Spleen (tissue), 11 donors: ENCODE measurements around the gene IGF2. TPM values are rescaled to one million over a fixed set of nuclear protein-coding genes. Genes with fewer than 3 reads are reported as not detected.

Experiments used
- DNase-seq: peaks from one replicate; pipeline ENCODE4 v3.0.0-alpha.2; 2020
- H3K27ac ChIP-seq, 8 donors: fragments of 200-600 bp; sonication (generic) in 7 of 8; 1 replicate in 4 of 8; 2 replicates in 4 of 8; pipeline versions ENCODE4 v1.5.0 to v1.8.0; 2016 to 2021; ENCODE audit warnings: inconsistent platforms in 4 of 8, mild to moderate bottlenecking in 4 of 8, moderate library complexity in 1 of 8
- H3K27me3 ChIP-seq, 7 donors: fragments of 200-600 bp; sonication (generic) in 6 of 7; replicated peaks in 1 of 7; 1 replicate in 4 of 7; 2 replicates in 3 of 7; pipeline versions ENCODE4 v1.5.0 to v1.8.0; 2016 to 2021; ENCODE audit warnings: inconsistent platforms in 3 of 7, mild to moderate bottlenecking in 1 of 7
- H3K36me3 ChIP-seq, 6 donors: fragments of 200-600 bp; sonication (generic) in 5 of 6; 1 replicate in 4 of 6; 2 replicates in 2 of 6; pipeline versions ENCODE4 v1.5.0 to v1.8.0; 2016 to 2021; ENCODE audit warnings: inconsistent platforms in 2 of 6
- H3K4me1 ChIP-seq, 6 donors: fragments of 200-600 bp; sonication (generic) in 5 of 6; 1 replicate in 3 of 6; 2 replicates in 3 of 6; pipeline versions ENCODE4 v1.5.0 to v1.8.0; 2016 to 2021; ENCODE audit warnings: inconsistent platforms in 3 of 6
- H3K4me3 ChIP-seq, 8 donors: fragments of 200-600 bp; sonication (generic) in 7 of 8; 1 replicate in 4 of 8; 2 replicates in 4 of 8; pipeline versions ENCODE4 v1.5.0 to v1.8.0; 2016 to 2021; ENCODE audit warnings: inconsistent platforms in 4 of 8, mild to moderate bottlenecking in 4 of 8, moderate library complexity in 2 of 8
- H3K9me3 ChIP-seq, 8 donors: fragments of 200-600 bp; sonication (generic) in 7 of 8; 1 replicate in 4 of 8; 2 replicates in 4 of 8; pipeline versions ENCODE4 v1.5.0 to v1.8.0; 2016 to 2021; ENCODE audit warnings: inconsistent platforms in 4 of 8
- CTCF ChIP-seq, 11 experiments: fragments of 200-600 bp in 7 of 11; fragments of 450-650 bp in 4 of 11; sonication (generic) in 4 of 11; IDR thresholded peaks in 8 of 11; conservative IDR thresholded peaks in 3 of 11; 1 replicate in 7 of 11; 2 replicates in 4 of 11; pipeline versions ENCODE4 v1.4.0 to v1.8.0; 2016 to 2021; ENCODE audit warnings: antibody characterized with exemption in 11 of 11, inconsistent platforms in 4 of 11, mild to moderate bottlenecking in 1 of 11
- POLR2A ChIP-seq, 3 donors: fragments of 450-650 bp; IDR thresholded peaks; one replicate each; pipeline ENCODE4 v1.5.1; 2017; ENCODE audit warnings: antibody characterized with exemption in 3 of 3, mild to moderate bottlenecking in 1 of 3
- POLR2AphosphoS5 ChIP-seq, 3 donors: sonication (generic); formaldehyde crosslinking; IDR thresholded peaks; one replicate each; pipeline ENCODE4 v1.5.1; 2017; ENCODE audit warnings: antibody characterized with exemption in 3 of 3
- WGBS, 5 donors: extraction: QIAGEN DNeasy Blood & Tissue Kit in 3 of 5; methylation state at CpG; one replicate each; pipeline versions ENCODE4 v1.1.5 to v1.1.7; 2013 to 2018; 5-methylcytosine and 5-hydroxymethylcytosine counted together
- intact Hi-C: fragments of 100-400 bp; cut with DNase I; formaldehyde crosslinking; loops from one replicate; pipeline ENCODE4 v1.15.0; 2023; ENCODE audit warnings: low total_unique reads
- polyA plus RNA-seq, 3 donors: library from polyadenylated mRNA; stranded (reverse); fragments of 200-250 nt; gene quantifications; one replicate each; pipeline ENCODE4 v1.2.1, GENCODE V29; 2013
- total RNA-seq, 7 donors: library from RNA; depleted of rRNA in 3 of 7; stranded (reverse); fragments of >200 nt in 3 of 7; fragmentation: NEBNext Ultra II Directional in 4 of 7; extraction: Animal tissue kit (Norgen Biotek cat#: 25700) in 4 of 7; gene quantifications; one replicate each; pipeline versions ENCODE4 v1.1.0 to v1.2.1, GENCODE V29; 2016 to 2021
- donor health status: healthy with polysubstance abuse.
- donor health status: DM: no; HTN: no; CAD: no; lungs with moderate emphysema.
- donor health status: DM: no; HTN: no; CAD: no.
- donor health status: Bipolar disorder and iron deficiency.
- donor health status: healthy.
- donor health status: DM: no; HTN: no; CAD: no.
- donor health status: DM: yes; HTN: yes; CAD: no.

Gene IGF2
- total and polyA plus RNA-seq, 10 donors = 0.74 to 66.6 (median 13.7) TPM

GRCh38 chr11:2157294-2158040, 18.3 kb upstream of the IGF2 start:
- intact Hi-C loops = loop anchor here (10.0 kb wide), 2 partner anchors 463 to 503 kb away; partner anchors contain the start of gene KRTAP5-6
- DNase-seq = no peak
- Histone ChIP-seq H3K9me3 (no peaks in the 10 kb centered on the region), H3K4me3 (no peak overlapping the region), H3K27me3 (peaks cover 0 to 68% (median 0%) of the 10 kb centered on the region in 7 donors), H3K4me1 (peaks cover 0 to 3% (median 0%) of the 10 kb centered on the region in 6 donors), H3K27ac (no peak overlapping the region), H3K36me3 (no peaks in the 10 kb centered on the region)
- 65 to 84% (median 73%) methylated on average over 8 to 18 of the region's 18 CpGs for WGBS, 5 donors
- no peak for TF ChIP-seq POLR2AphosphoS5 (IDR thresholded peaks at IDR 0.05)
- no peak for TF ChIP-seq CTCF (IDR thresholded peaks at IDR 0.05 in 8 of 11, conservative IDR thresholded peaks at IDR 0.05 in 3 of 11)
- TF ChIP-seq POLR2A (IDR thresholded peaks at IDR 0.05) = no peak

- TF ChIP-seq CTCF (IDR thresholded peaks at IDR 0.05 in 8 of 11, conservative IDR thresholded peaks at IDR 0.05 in 3 of 11) = peak; percentile 63 to 88 (median 78)
- TF ChIP-seq POLR2A (IDR thresholded peaks at IDR 0.05) = no peak
- TF ChIP-seq POLR2AphosphoS5 (IDR thresholded peaks at IDR 0.05) = peak in 2 of 3 donors; percentile 24 to 51
- Histone ChIP-seq H3K9me3 (no peaks in the 10 kb centered on the region), H3K4me3 (no peak overlapping the region), H3K27ac (no peak overlapping the region), H3K36me3 (no peaks in the 10 kb centered on the region), H3K4me1 (peaks cover 4 to 9% (median 5%) of the 10 kb centered on the region in 6 donors), H3K27me3 (peaks cover 0 to 61% (median 0%) of the 10 kb centered on the region in 7 donors)
- DNase-seq = peak; percentile 89
- intact Hi-C loops = loop anchor here (10.0 kb wide), 2 partner anchors 462 to 502 kb away; partner anchors contain the start of gene KRTAP5-6
- 35 to 43% (median 37%) methylated on average over 15 to 19 of the region's 19 CpGs for WGBS, 5 donors
Measured at GRCh38 chr11:2156416-2157182, 17.4 kb upstream of the IGF2 start.

GRCh38 chr11:2155511-2155910, 16.3 kb upstream of the IGF2 start:
- no peaks in the 10 kb centered on the region for H3K9me3 ChIP-seq
- WGBS, 5 donors = 69 to 86% (median 83%) methylated on average over 27 to 29 of the region's 29 CpGs
- intact Hi-C loops = loop anchor here (10.0 kb wide), 2 partner anchors 461 to 501 kb away; partner anchors contain the start of gene KRTAP5-6
- DNase-seq = no peak
- peaks cover 7 to 13% (median 9%) of the 10 kb centered on the region in 6 donors for H3K4me1 ChIP-seq
- no peak overlapping the region for H3K4me3 ChIP-seq
- H3K27me3 ChIP-seq = peaks cover 0 to 62% (median 9%) of the 10 kb centered on the region in 7 donors
- H3K36me3 ChIP-seq = no peaks in the 10 kb centered on the region
- no peak overlapping the region for H3K27ac ChIP-seq
- no peak for TF ChIP-seq CTCF (IDR thresholded peaks at IDR 0.05 in 8 of 11, conservative IDR thresholded peaks at IDR 0.05 in 3 of 11)
- TF ChIP-seq POLR2A (IDR thresholded peaks at IDR 0.05) = no peak
- no peak for TF ChIP-seq POLR2AphosphoS5 (IDR thresholded peaks at IDR 0.05)
